GM23248 (cell line): ENCODE data around the gene LBHD2.

ENCODE experiments used
- EZH2 ChIP-seq: fragments of 200-600 bp; sonication (generic); IDR thresholded peaks from 2 replicates; pipeline ENCODE4 v1.6.1; 2018; ENCODE audit warnings: antibody characterized with exemption, mild to moderate bottlenecking; ENCODE audit not compliant: insufficient read depth, poor library complexity, severe bottlenecking
- EZH2phosphoT487 ChIP-seq: fragments of 200-600 bp; sonication (generic); IDR thresholded peaks from 2 replicates; pipeline ENCODE4 v1.6.1; 2018; ENCODE audit warnings: antibody characterized with exemption, moderate library complexity, mild to moderate bottlenecking, low read depth; ENCODE audit not compliant: insufficient read depth

- TF ChIP-seq EZH2 (no peak), EZH2phosphoT487 (no peak)
These were observed 28.3 kb upstream of the LBHD2 start for GRCh38 chr14:103055695-103056094.
